RWPE1 (cell line): ENCODE data around the gene KMT2D.

ENCODE experiments used
- CTCF ChIA-PET: fragments of 350-600 bp; sonication (Branson Sonifier 250); formaldehyde crosslinking; extraction: SDS; loops from one replicate; lab custom pipeline; 2021; lab: Yijun Ruan, JAX
- POLR2A ChIA-PET: fragments of 400-600 bp; formaldehyde crosslinking; extraction: SDS; loops from one replicate; lab custom pipeline; 2020; ENCODE audit warnings: antibody characterized with exemption; ENCODE audit not compliant: low non-redundant PET; lab: Yijun Ruan, JAX
- DNase-seq: peaks from one replicate; pipeline ENCODE4 v3.0.0; 2012; ENCODE audit warnings: low spot score
- H3K27ac ChIP-seq: fragments of 450-650 bp; 2 replicates; pipeline ENCODE4 v1.5.1; 2017
- CTCF ChIP-seq: fragments of 450-650 bp; conservative IDR thresholded peaks from 2 replicates; pipeline ENCODE4 v1.5.1; 2017; ENCODE audit warnings: low read depth, mild to moderate bottlenecking

The KMT2D gene

GRCh38 chr12:49061157-49061650 is 610 bp upstream of the KMT2D start:
- DNase-seq, result peak; percentile 37
- ChIA-PET POLR2A (no interaction called here), CTCF (no interaction called here)
- TF ChIP-seq CTCF, result no peak
- H3K27ac ChIP-seq, result peak overlapping the region; percentile 86

- H3K27ac ChIP-seq, result peak overlapping the region; percentile 86
- POLR2A ChIA-PET, result no interaction called here
- CTCF ChIA-PET, result interaction anchor here (0.6 kb wide), 3 partner anchors 60 to 207 kb away, joined by 3 to 5 read pairs (median 4); no protein-coding TSS in a partner anchor
- DNase-seq, result peak; percentile 55
- no peak for TF ChIP-seq CTCF
These were observed 1.1 kb downstream of the KMT2D start for GRCh38 chr12:49059299-49060171.

- ChIA-PET POLR2A (no interaction called here), CTCF (interaction anchor here (0.6 kb wide), 1 partner anchor 152 kb away, joined by 5 read pairs; no protein-coding TSS in a partner anchor)
- H3K27ac ChIP-seq, result peak overlapping the region; percentile 86
These were observed 1.6 kb downstream of the KMT2D start for GRCh38 chr12:49059045-49059298.

GRCh38 chr12:49058366-49059044 is 2.1 kb downstream of the KMT2D start:
- ChIA-PET POLR2A (no interaction called here), CTCF (no interaction called here)
- TF ChIP-seq CTCF, result no peak
- DNase-seq, result peak; percentile 19
- peak overlapping the region; percentile 86 for H3K27ac ChIP-seq

More at GRCh38 chr12:49059045-49059298, 1.6 kb downstream of the KMT2D start:
- no peak for DNase-seq
- TF ChIP-seq CTCF, result no peak

- POLR2A ChIA-PET, result no interaction called here
- CTCF ChIA-PET, result no interaction called here
- H3K27ac ChIP-seq, result peak overlapping the region; percentile 86
- TF ChIP-seq CTCF, result no peak
- no peak for DNase-seq
These were observed 2.7 kb downstream of the KMT2D start for GRCh38 chr12:49057888-49058287.

- POLR2A ChIA-PET, result no interaction called here
- no peak for TF ChIP-seq CTCF
- DNase-seq, result peak; percentile 43
- CTCF ChIA-PET, result interaction anchor here (0.5 kb wide), 1 partner anchor 19 kb away, joined by 3 read pairs; no protein-coding TSS in a partner anchor
- peak overlapping the region; percentile 21; the same call in 1 of the 2 replicates for H3K27ac ChIP-seq
These were observed 4.4 kb downstream of the KMT2D start for GRCh38 chr12:49055978-49056754.
